NB4 (cell line): ENCODE data around the gene B4GALNT4.

ENCODE experiments used
- DNase-seq: peaks from one replicate; pipeline ENCODE4 v3.0.0; 2010; ENCODE audit warnings: low read depth
- H3K4me3 ChIP-seq: one replicate; pipeline ENCODE4 v1.5.1; 2011; ENCODE audit warnings: mild to moderate bottlenecking, low read depth, low read length, moderate library complexity
- CTCF ChIP-seq: IDR thresholded peaks from one replicate; pipeline ENCODE4 v1.5.1; 2012; ENCODE audit warnings: low read depth, low read length
- MAX ChIP-seq: IDR thresholded peaks from 2 replicates; pipeline ENCODE4 v1.6.1; 2011; ENCODE audit warnings: low read depth, low read length
- MYC ChIP-seq: IDR thresholded peaks from 2 replicates; pipeline ENCODE4 v1.6.1; 2011; ENCODE audit warnings: low read depth, low read length
- POLR2A ChIP-seq: IDR thresholded peaks from 2 replicates; pipeline ENCODE4 v1.6.1; 2011; ENCODE audit warnings: mild to moderate bottlenecking; ENCODE audit not compliant: insufficient read length; ENCODE audit errors: extremely low read depth

B4GALNT4 gene

GRCh38 chr11:403021-403760 is 33.9 kb downstream of the B4GALNT4 start:
- no peak for DNase-seq
- H3K4me3 ChIP-seq = no peak overlapping the region
- no peak for TF ChIP-seq MYC
- TF ChIP-seq CTCF = no peak
- TF ChIP-seq MAX = no peak
- TF ChIP-seq POLR2A = no peak

DNA sequence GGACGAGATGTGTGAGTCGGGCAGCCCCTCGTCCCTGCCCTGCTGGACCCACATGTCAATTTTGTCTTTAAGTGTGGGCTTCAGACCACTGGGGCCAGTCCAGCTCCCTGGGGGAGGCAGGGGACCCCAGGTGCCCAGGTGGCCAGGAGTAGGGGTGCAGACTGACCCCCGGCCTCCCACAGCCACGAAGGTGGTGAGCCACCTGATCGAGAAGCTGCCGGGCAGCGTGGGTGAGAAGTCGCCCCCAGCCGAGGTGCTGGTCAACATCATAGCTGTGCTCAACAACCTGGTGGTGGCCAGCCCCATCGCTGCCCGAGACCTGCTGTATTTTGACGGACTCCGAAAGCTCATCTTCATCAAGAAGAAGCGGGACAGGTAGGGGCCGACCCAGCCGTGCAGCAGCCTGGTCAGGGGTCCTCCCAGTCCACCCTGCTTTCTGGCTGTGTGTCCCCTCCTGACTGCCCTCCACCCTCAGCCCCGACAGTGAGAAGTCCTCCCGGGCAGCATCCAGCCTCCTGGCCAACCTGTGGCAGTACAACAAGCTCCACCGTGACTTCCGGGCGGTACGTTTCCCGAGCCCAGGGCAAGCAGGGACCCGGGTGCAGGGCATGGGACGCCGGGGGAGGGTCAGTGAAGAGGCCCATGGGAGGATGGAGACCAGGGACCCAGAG is 34.6 kb downstream of the B4GALNT4 start:
- no peak overlapping the region for H3K4me3 ChIP-seq
- TF ChIP-seq CTCF (no peak), POLR2A (no peak), MYC (no peak), MAX (no peak)
- DNase-seq = no peak

- no peak overlapping the region for H3K4me3 ChIP-seq
- TF ChIP-seq POLR2A (no peak), CTCF (no peak)
- no peak for DNase-seq
Observed at GRCh38 chr11:404551-405264, 35.4 kb downstream of the B4GALNT4 start.

DNA sequence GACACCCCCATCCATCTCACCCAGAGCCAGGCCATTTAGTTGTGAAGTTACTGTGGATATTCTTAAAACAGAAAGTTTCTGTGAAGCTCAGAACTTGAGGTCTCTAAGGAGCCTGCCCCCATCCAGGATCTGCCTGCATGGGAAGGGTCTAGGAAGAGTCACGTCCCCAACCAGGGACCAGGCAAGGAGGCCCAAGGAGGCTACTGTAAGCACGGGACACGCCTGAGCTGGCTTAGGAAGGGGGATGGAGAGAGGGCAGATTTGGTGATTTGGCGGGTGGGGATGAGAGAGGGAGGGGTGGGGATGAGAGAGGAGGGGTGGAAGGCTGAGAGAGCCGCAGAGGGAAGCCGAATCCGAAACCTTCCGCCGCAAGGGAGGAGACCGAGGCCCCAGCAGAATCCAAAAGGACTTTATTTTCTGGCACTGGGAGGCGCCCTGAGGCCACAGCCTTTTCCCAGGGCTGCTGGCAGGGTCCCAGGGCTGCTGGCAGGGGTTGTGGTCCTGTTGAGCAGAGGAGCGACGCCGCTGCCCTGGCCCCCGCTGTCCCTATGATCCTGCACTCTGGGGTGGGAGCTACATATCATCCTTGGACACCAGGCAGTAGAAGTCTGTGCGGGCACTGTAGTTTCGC is 36.1 kb downstream of the B4GALNT4 start:
- no peak for DNase-seq
- H3K4me3 ChIP-seq = no peak overlapping the region
- TF ChIP-seq MYC = no peak
- TF ChIP-seq POLR2A = no peak
- no peak for TF ChIP-seq CTCF
- TF ChIP-seq MAX = no peak

GRCh38 chr11:405954-406795 is 36.9 kb downstream of the B4GALNT4 start:
- DNase-seq = no peak
- H3K4me3 ChIP-seq = no peak overlapping the region
- no peak for TF ChIP-seq MAX
- no peak for TF ChIP-seq CTCF
- no peak for TF ChIP-seq POLR2A
- no peak for TF ChIP-seq MYC
